GM20431 (cell line): Measurements from ENCODE around the gene OR2W1.

Source experiments
- in situ Hi-C: fragments of 300-500 bp; cut with MseI, MboI; formaldehyde crosslinking; loops from one replicate; pipeline ENCODE4 v1.15.0; 2020; ENCODE audit warnings: low sequenced_read_pairs; ENCODE audit not compliant: unreplicated experiment

OR2W1 gene

DNA sequence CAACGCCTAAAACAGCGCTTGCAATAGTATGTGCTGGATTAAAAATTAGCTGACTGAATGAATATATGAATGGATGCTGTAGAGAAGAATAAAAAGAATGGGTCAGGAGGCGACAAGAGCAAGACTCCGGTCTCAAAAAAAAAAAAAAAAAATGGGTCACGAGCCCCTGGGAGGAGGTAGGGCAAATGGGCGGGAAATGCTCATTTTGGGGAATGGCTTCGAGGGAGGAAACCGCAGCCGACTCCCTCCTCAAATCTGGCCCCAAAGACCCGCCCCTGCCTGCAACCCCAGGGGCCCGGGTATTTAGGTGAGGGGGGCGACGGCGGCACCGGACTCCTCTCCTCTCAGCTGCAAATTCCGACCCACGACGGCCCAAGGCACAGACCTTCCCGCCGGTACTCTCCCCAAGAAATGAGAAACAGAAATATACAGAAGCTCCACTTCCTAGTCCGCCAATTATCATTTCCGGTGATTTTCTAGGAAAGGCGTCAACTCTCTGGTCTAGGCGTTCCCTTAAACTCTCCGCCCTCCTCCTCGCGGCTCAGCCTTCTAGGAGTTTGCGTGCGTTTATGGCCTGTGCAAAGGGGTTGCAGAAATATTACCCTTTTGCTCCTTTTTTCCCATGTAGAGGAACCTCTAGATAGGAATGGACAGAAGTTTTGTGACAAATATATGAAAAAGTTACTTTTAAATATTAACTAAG lies 39.6 kb downstream of the OR2W1 start, which contains the start of gene ZNF311:
TSS of gene ZNF311 (minus strand) at position 133 of the 703 bp plus-strand sequence. CDS start 1,361 bp downstream, outside the sequence.
- in situ Hi-C loops: loop anchor here (25.0 kb wide), 1 partner anchor 168 kb away; no protein-coding TSS in a partner anchor

GRCh38 chr6:28996844-28997510 lies 48.0 kb downstream of the OR2W1 start:
- in situ Hi-C loops: no loop called here

DNA sequence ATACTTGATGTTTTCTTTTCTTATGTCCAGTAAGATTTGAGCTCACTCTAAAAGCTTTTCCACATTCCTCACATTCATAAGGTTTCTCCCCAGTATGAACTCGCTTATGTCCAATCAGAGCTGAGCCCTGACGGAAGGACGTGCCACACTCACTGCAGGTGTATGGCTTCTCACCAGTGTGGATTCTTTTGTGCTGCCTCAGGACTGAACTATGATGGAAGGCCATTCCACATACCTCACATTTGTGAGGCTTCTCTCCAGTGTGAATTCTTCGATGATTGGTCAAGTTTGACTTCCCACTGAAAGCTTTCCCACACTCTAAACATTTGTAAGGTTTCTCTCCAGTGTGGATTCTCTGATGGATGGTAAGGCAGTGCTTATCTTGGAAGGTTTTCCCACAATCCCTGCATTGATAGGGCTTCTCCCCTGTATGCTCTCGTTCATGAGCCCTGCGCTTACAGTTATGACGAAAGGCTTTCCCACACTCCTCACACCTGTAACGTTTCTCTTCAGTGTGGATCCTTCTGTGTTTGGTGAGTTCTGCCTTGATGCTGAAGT lies 49.8 kb downstream of the OR2W1 start:
- in situ Hi-C loops: no loop called here
